Measurements from ENCODE around the gene RABGGTA.

The RABGGTA gene

GRCh38 chr14:24292118-24292807 lies 20.9 kb upstream of the RABGGTA start:
- no peak for TF ChIP-seq REST (IDR thresholded peaks at IDR 0.05; ENCODE audit: low read depth)
- no peak for TF ChIP-seq MAX (IDR thresholded peaks at IDR 0.05)
- no peak for TF ChIP-seq EP300 (IDR thresholded peaks at IDR 0.05; ENCODE audit: borderline replicate concordance)
- no peak for TF ChIP-seq ZBTB7A (IDR thresholded peaks at IDR 0.05; ENCODE audit: low read depth)
- no peak for TF ChIP-seq FOXM1 (IDR thresholded peaks at IDR 0.05; ENCODE audit: borderline replicate concordance, low read depth)
- TF ChIP-seq EGR1 (IDR thresholded peaks at IDR 0.05): no peak
- TF ChIP-seq NFIC (IDR thresholded peaks at IDR 0.05): no peak
- no peak for TF ChIP-seq TAF1 (IDR thresholded peaks at IDR 0.05; ENCODE audit: low read depth)

GRCh38 chr14:24291446-24292117 lies 20.2 kb upstream of the RABGGTA start:
- TF ChIP-seq YY1 (IDR thresholded peaks at IDR 0.05; ENCODE audit: low read depth) (no peak), TEAD4 (IDR thresholded peaks at IDR 0.05) (no peak), MAX (IDR thresholded peaks at IDR 0.05) (no peak), CEBPB (IDR thresholded peaks at IDR 0.05) (no peak), EGR1 (IDR thresholded peaks at IDR 0.05) (no peak), ZBTB7A (IDR thresholded peaks at IDR 0.05; ENCODE audit: low read depth) (no peak)

DNA sequence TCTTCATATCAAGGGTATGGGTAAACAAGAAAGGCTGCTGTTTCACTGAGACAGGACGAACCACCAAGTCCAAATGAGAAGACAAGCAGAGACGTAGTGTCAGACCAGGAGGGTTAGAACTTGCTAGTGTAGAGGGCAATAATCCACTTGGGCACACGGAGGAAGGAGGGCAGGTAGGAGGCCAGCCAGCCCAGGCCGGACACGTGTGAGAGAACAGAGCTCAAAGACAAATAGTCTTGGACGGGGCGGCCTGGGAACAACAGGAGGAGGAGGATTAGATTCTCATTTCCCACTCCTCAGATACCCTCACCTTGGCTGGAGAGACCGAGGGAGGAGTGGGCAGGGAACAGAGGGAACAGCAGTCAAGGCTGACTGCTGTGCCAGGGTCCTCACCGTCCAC lies 19.3 kb upstream of the RABGGTA start:
- TF ChIP-seq FOXM1 (IDR thresholded peaks at IDR 0.05; ENCODE audit: borderline replicate concordance, low read depth): no peak

DNA sequence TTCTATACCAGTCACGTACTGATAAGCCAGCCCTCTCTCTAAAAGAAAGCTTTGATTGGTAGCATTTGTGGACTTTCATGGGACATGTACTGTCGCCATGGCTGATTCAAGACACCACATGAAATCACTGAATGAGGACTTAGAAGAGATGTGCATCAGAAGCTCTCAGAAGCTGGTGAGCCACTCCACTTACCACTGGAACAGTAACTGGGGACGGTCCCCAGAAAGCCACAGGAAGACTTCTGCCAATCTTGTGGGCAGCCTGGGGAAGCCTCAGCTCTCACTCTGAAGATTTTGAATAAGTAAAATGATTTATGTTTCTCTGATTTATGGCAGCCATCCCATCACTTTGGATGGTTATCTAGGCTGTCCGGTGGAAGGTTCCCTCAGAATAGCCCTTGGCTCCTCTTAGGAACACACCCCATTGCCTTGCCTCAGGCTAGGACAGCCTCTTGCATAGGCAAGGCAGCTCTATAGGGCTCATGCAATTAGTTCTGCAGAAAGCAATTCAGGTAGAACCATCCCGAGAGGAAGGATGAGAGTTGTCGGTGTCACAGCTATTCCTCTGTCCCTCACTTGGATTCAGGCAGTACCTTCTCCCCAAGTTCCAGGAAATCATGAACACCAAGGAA lies 18.4 kb upstream of the RABGGTA start:
- TF ChIP-seq TEAD4 (IDR thresholded peaks at IDR 0.05) (no peak), CREB1 (IDR thresholded peaks at IDR 0.05; ENCODE audit: low read depth) (no peak), USF1 (IDR thresholded peaks at IDR 0.05) (no peak), CEBPB (IDR thresholded peaks at IDR 0.05) (no peak), TCF12 (IDR thresholded peaks at IDR 0.05; ENCODE audit: low read depth) (no peak), REST (IDR thresholded peaks at IDR 0.05; ENCODE audit: low read depth) (no peak), NFIC (IDR thresholded peaks at IDR 0.05) (no peak), MAX (IDR thresholded peaks at IDR 0.05) (no peak), EGR1 (IDR thresholded peaks at IDR 0.05) (no peak), YY1 (IDR thresholded peaks at IDR 0.05; ENCODE audit: low read depth) (no peak), TAF1 (IDR thresholded peaks at IDR 0.05; ENCODE audit: low read depth) (no peak), EP300 (IDR thresholded peaks at IDR 0.05; ENCODE audit: borderline replicate concordance) (no peak), ZBTB7A (IDR thresholded peaks at IDR 0.05; ENCODE audit: low read depth) (no peak), FOXM1 (IDR thresholded peaks at IDR 0.05; ENCODE audit: borderline replicate concordance, low read depth) (no peak), RAD21 (IDR thresholded peaks at IDR 0.05; ENCODE audit: low read depth) (no peak)

GRCh38 chr14:24286996-24287395 lies 15.6 kb upstream of the RABGGTA start:
- TF ChIP-seq TEAD4 (IDR thresholded peaks at IDR 0.05) (no peak), REST (IDR thresholded peaks at IDR 0.05; ENCODE audit: low read depth) (no peak), FOXM1 (IDR thresholded peaks at IDR 0.05; ENCODE audit: borderline replicate concordance, low read depth) (no peak), TCF12 (IDR thresholded peaks at IDR 0.05; ENCODE audit: low read depth) (no peak)

All from Ishikawa (cell line).